Uterus (tissue), 4 donors: Measurements from ENCODE around the gene SHC2. TPM values are rescaled to one million over a fixed set of nuclear protein-coding genes. Genes with fewer than 3 reads are reported as not detected.

ENCODE experiments used
- DNase-seq, 2 donors: peaks; one replicate each; pipeline ENCODE4 v3.0.0-alpha.2; 2019 to 2020
- H3K27ac ChIP-seq, 2 donors: fragments of 200-600 bp; sonication (generic); 1 replicate in 1 of 2; 2 replicates in 1 of 2; pipeline ENCODE4 v1.5.1; 2016 to 2018
- H3K27me3 ChIP-seq, 2 donors: fragments of 200-600 bp; sonication (generic); one replicate each; pipeline ENCODE4 v1.5.1; 2018 to 2019; ENCODE audit warnings: control low read depth in 1 of 2
- H3K36me3 ChIP-seq, 2 donors: fragments of 200-600 bp; sonication (generic); one replicate each; pipeline ENCODE4 v1.5.1; 2019; ENCODE audit warnings: control low read depth in 1 of 2
- H3K4me1 ChIP-seq, 2 donors: fragments of 200-600 bp; sonication (generic); one replicate each; pipeline ENCODE4 v1.5.1; 2018 to 2019; ENCODE audit warnings: control low read depth in 1 of 2
- H3K4me3 ChIP-seq, 2 donors: fragments of 200-600 bp; sonication (generic); 1 replicate in 1 of 2; 2 replicates in 1 of 2; pipeline ENCODE4 v1.5.1; 2018 to 2019; ENCODE audit warnings: mild to moderate bottlenecking in 1 of 2
- H3K9me3 ChIP-seq, 2 donors: fragments of 200-600 bp; sonication (generic); one replicate each; pipeline ENCODE4 v1.5.1; 2019; ENCODE audit warnings: control low read depth in 1 of 2
- POLR2A ChIP-seq, 2 donors: fragments of 450-650 bp; IDR thresholded peaks; one replicate each; pipeline ENCODE4 v1.6.1; 2016; ENCODE audit warnings: antibody characterized with exemption in 2 of 2, mild to moderate bottlenecking in 1 of 2, moderate library complexity in 1 of 2
- intact Hi-C: fragments of 100-400 bp; cut with DNase I; formaldehyde crosslinking; loops from one replicate; pipeline ENCODE4 v1.15.1; 2023; ENCODE audit warnings: low total_unique reads
- total RNA-seq, 4 donors: library from RNA; depleted of rRNA in 3 of 4; stranded (reverse); fragments of >200 nt in 3 of 4; gene quantifications; one replicate each; pipeline versions ENCODE4 v1.1.0 to v1.2.4, GENCODE V29; 2014 to 2023
- TF ChIP-seq, protein P1 (sequence below), 4 experiments: fragments of 200-600 bp in 2 of 4; fragments of 450-650 bp in 2 of 4; sonication (generic) in 2 of 4; IDR thresholded peaks; one replicate each; pipeline ENCODE4 v1.5.1; 2016 to 2019; ENCODE audit warnings: antibody characterized with exemption in 4 of 4, mild to moderate bottlenecking in 2 of 4, moderate library complexity in 1 of 4
- donor health status: DM: yes; HTN: yes; CAD: no.

The SHC2 gene
- total RNA-seq, 4 donors from 2014 or later: 2.9 to 43.6 (median 8.4) TPM

DNA sequence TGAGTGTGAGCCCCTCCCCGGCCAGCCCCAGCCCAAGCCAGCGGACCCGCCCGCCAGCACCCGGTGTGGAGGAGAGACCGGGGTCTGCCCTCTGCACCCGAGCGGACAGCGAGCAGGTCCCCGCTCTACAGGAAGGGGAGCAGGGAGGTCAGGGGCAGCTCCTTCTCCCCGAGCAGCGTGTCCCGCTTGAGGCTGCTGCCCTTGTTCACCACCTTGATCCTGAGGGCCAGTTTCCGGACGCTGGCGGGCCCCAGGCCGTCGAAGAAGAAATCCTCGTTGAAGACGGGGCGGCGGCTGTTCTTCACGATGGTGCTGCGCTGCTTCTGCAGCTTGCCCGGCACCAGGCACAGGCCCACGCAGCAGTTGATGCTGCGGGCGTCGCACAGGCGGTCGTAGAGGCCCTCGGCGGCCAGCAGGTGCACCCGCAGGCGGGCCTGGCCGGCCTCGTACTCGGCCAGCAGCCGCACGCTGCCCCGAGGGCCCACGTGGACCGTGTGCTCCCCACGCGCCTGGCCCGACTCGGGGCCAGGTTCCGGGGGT, 53.8 kb downstream of the SHC2 start:
- Histone ChIP-seq H3K4me1 (peaks cover 0 to 12% of the 10 kb centered on the region in 2 donors), H3K9me3 (no peaks in the 10 kb centered on the region), H3K27ac (no peak overlapping the region), H3K27me3 (peaks cover 0 to 10% of the 10 kb centered on the region in 2 donors), H3K36me3 (no peaks in the 10 kb centered on the region), H3K4me3 (no peak overlapping the region)
- no peak for DNase-seq
- TF ChIP-seq, protein P1, sequence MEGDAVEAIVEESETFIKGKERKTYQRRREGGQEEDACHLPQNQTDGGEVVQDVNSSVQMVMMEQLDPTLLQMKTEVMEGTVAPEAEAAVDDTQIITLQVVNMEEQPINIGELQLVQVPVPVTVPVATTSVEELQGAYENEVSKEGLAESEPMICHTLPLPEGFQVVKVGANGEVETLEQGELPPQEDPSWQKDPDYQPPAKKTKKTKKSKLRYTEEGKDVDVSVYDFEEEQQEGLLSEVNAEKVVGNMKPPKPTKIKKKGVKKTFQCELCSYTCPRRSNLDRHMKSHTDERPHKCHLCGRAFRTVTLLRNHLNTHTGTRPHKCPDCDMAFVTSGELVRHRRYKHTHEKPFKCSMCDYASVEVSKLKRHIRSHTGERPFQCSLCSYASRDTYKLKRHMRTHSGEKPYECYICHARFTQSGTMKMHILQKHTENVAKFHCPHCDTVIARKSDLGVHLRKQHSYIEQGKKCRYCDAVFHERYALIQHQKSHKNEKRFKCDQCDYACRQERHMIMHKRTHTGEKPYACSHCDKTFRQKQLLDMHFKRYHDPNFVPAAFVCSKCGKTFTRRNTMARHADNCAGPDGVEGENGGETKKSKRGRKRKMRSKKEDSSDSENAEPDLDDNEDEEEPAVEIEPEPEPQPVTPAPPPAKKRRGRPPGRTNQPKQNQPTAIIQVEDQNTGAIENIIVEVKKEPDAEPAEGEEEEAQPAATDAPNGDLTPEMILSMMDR (IDR thresholded peaks at IDR 0.05): no peak
- intact Hi-C loops: no loop called here

- Histone ChIP-seq H3K4me1 (peaks cover 0 to 12% of the 10 kb centered on the region in 2 donors), H3K4me3 (no peak overlapping the region), H3K27ac (no peak overlapping the region), H3K36me3 (no peaks in the 10 kb centered on the region), H3K27me3 (peaks cover 0 to 10% of the 10 kb centered on the region in 2 donors), H3K9me3 (no peaks in the 10 kb centered on the region)
- no peak for DNase-seq
- TF ChIP-seq POLR2A (IDR thresholded peaks at IDR 0.05): no peak
- TF ChIP-seq, protein P1 (IDR thresholded peaks at IDR 0.05): no peak
- intact Hi-C loops: no loop called here
Measured at GRCh38 chr19:406135-406781, 54.6 kb downstream of the SHC2 start.

DNA sequence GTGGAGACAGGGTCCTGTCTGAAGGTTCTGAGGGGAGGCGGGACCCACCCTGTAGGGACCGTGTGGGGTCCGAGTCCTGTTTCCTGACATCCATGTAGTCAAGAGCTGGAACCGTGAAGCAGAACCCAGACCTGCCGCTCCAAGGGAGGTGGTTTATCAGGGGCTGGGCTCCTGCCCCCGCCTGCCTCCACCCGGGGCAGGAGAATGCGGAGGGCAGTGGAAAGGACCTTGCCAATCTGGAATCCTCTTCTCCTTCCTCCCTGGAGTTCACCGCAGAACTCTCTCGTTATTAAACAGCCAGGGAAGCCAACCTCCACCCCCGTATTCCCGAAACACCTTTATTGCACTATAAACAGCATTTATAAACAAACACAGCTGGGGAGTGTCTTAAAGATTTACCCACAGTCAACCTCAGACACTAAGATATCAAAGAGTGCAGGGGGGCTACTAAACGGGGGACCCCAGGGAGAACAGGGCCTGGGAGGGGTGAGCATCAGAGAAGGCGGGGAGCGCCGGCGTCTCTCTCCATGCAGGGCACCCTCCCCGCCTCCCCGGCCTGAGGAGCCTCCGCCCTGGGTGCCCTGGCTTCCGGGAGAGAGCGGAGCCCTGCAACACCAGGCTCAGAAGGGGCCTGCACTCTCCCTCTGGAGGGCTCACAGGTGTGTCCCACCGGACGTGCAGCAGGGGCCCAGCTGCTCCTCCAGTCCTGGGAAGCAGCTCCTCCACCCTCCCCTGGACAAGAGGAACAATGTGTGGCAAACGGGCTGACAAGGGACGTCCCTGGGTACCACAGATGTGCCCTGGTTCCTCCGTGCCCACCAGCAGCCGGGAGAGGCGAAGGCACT, 55.5 kb downstream of the SHC2 start:
- H3K36me3 ChIP-seq: no peaks in the 10 kb centered on the region
- H3K9me3 ChIP-seq: no peaks in the 10 kb centered on the region
- no peak for TF ChIP-seq POLR2A (IDR thresholded peaks at IDR 0.05)
- TF ChIP-seq, protein P1 (IDR thresholded peaks at IDR 0.05): no peak
- peaks cover 0 to 10% of the 10 kb centered on the region in 2 donors for H3K27me3 ChIP-seq
- peaks cover 0 to 12% of the 10 kb centered on the region in 2 donors for H3K4me1 ChIP-seq
- intact Hi-C loops: no loop called here
- peak in 1 of 2 donors; percentile 5 for DNase-seq
- H3K27ac ChIP-seq: no peak overlapping the region
- H3K4me3 ChIP-seq: no peak overlapping the region

GRCh38 chr19:403221-404027, 57.4 kb downstream of the SHC2 start:
- Histone ChIP-seq H3K36me3 (no peaks in the 10 kb centered on the region), H3K9me3 (no peaks in the 10 kb centered on the region), H3K27ac (no peak overlapping the region), H3K4me3 (no peak overlapping the region), H3K27me3 (peaks cover 0 to 6% of the 10 kb centered on the region in 2 donors), H3K4me1 (peaks cover 0 to 7% of the 10 kb centered on the region in 2 donors)
- DNase-seq: peak in 1 of 2 donors; percentile 3
- TF ChIP-seq, protein P1 (IDR thresholded peaks at IDR 0.05): no peak
- no peak for TF ChIP-seq POLR2A (IDR thresholded peaks at IDR 0.05)
- intact Hi-C loops: no loop called here
